ENCODE results near the gene SLC7A1. TPM values are rescaled to one million over a fixed set of nuclear protein-coding genes. Genes with fewer than 3 reads are reported as not detected.
A peak's percentile ranks its signal among the peaks of the same experiment; 100 is the strongest.

The SLC7A1 gene
- total RNA-seq, 1 donor from 2014 or later = 10.3 TPM

GRCh38 chr13:29472332-29472961 lies 123.0 kb downstream of the SLC7A1 start:
- H3K4me3 ChIP-seq = no peak overlapping the region
- DNase-seq = no peak
- H3K9me3 ChIP-seq (replicated peaks) = no peaks in the 10 kb centered on the region
- H3K27me3 ChIP-seq (ENCODE audit: low read depth) = no peaks in the 10 kb centered on the region
- TF ChIP-seq CTCF (IDR thresholded peaks at IDR 0.05; ENCODE audit: borderline replicate concordance) = peak; percentile 74
- no peaks in the 10 kb centered on the region for H3K36me3 ChIP-seq
- intact Hi-C loops (cut with micrococcal nuclease) = no loop called here
- H3K4me1 ChIP-seq = peaks cover 5% of the 10 kb centered on the region
- no peak overlapping the region for H3K27ac ChIP-seq (replicated peaks)

GRCh38 chr13:29471551-29471950 lies 123.9 kb downstream of the SLC7A1 start:
- DNase-seq = no peak
- H3K27me3 ChIP-seq (ENCODE audit: low read depth) = no peaks in the 10 kb centered on the region
- TF ChIP-seq CTCF (IDR thresholded peaks at IDR 0.05; ENCODE audit: borderline replicate concordance) = no peak
- no peaks in the 10 kb centered on the region for H3K9me3 ChIP-seq (replicated peaks)
- intact Hi-C loops (cut with micrococcal nuclease) = no loop called here
- peaks cover 13% of the 10 kb centered on the region for H3K4me1 ChIP-seq
- no peaks in the 10 kb centered on the region for H3K36me3 ChIP-seq
- H3K27ac ChIP-seq (replicated peaks) = no peak overlapping the region
- no peak overlapping the region for H3K4me3 ChIP-seq

GRCh38 chr13:29465741-29466293 lies 129.7 kb downstream of the SLC7A1 start:
- H3K4me1 ChIP-seq = peaks cover 47% of the 10 kb centered on the region
- no peaks in the 10 kb centered on the region for H3K36me3 ChIP-seq
- intact Hi-C loops (cut with micrococcal nuclease) = no loop called here
- peak; percentile 51 for DNase-seq
- peak overlapping the region; percentile 84 for H3K27ac ChIP-seq (replicated peaks)
- no peak for TF ChIP-seq CTCF (IDR thresholded peaks at IDR 0.05; ENCODE audit: borderline replicate concordance)
- peaks cover 4% of the 10 kb centered on the region for H3K9me3 ChIP-seq (replicated peaks)
- no peaks in the 10 kb centered on the region for H3K27me3 ChIP-seq (ENCODE audit: low read depth)
- H3K4me3 ChIP-seq = no peak overlapping the region

- Histone ChIP-seq H3K36me3 (no peaks in the 10 kb centered on the region), H3K27ac (replicated peaks) (peak overlapping the region; percentile 84), H3K27me3 (ENCODE audit: low read depth) (no peaks in the 10 kb centered on the region), H3K4me1 (peaks cover 47% of the 10 kb centered on the region), H3K9me3 (replicated peaks) (peaks cover 4% of the 10 kb centered on the region), H3K4me3 (no peak overlapping the region)
- TF ChIP-seq CTCF (IDR thresholded peaks at IDR 0.05; ENCODE audit: borderline replicate concordance) = no peak
- DNase-seq = peak; percentile 29
- intact Hi-C loops (cut with micrococcal nuclease) = no loop called here
These were observed 131.3 kb downstream of the SLC7A1 start for GRCh38 chr13:29464105-29464679.

GRCh38 chr13:29459813-29460355 lies 135.6 kb downstream of the SLC7A1 start:
- DNase-seq = no peak
- no peak for TF ChIP-seq CTCF (IDR thresholded peaks at IDR 0.05; ENCODE audit: borderline replicate concordance)
- Histone ChIP-seq H3K36me3 (no peaks in the 10 kb centered on the region), H3K27ac (replicated peaks) (no peak overlapping the region), H3K4me1 (peaks cover 41% of the 10 kb centered on the region), H3K4me3 (no peak overlapping the region), H3K27me3 (ENCODE audit: low read depth) (no peaks in the 10 kb centered on the region), H3K9me3 (replicated peaks) (peaks cover 4% of the 10 kb centered on the region)
- intact Hi-C loops (cut with micrococcal nuclease) = no loop called here

Measured in left ventricle myocardium inferior (tissue), 1 donor.